A673 (cell line): Measurements from ENCODE around the gene DNAH2.

ENCODE experiments used
- CTCF ChIP-seq: fragments of 300-800, 200-600 bp; sonication (generic); conservative IDR thresholded peaks from 2 replicates; pipeline ENCODE4 v1.5.1; 2017; ENCODE audit warnings: low read depth, mild to moderate bottlenecking, antibody characterized with exemption, low read length, moderate library complexity, mixed read lengths
- EZH2 ChIP-seq: fragments of 200-600 bp; sonication (generic); IDR thresholded peaks from 2 replicates; pipeline ENCODE4 v1.6.1; 2017; ENCODE audit warnings: borderline replicate concordance, low read depth, mild to moderate bottlenecking, mixed read lengths, antibody characterized with exemption, low read length; ENCODE audit not compliant: poor library complexity, severe bottlenecking

GRCh38 chr17:7745748-7746470 is 28.4 kb downstream of the DNAH2 start:
- no peak; the same call in 1 of the 2 replicates for TF ChIP-seq CTCF
- TF ChIP-seq EZH2: no peak
